Sigmoid colon (tissue), 4 donors: Measurements from ENCODE around the gene TUT4.

Experiments
- CTCF ChIP-seq, 4 experiments: fragments of 450-650 bp in 3 of 4; fragments of 200-600 bp in 1 of 4; IDR thresholded peaks; one replicate each; pipeline ENCODE4 v1.5.1; 2016 to 2019; ENCODE audit warnings: antibody characterized with exemption in 4 of 4, mild to moderate bottlenecking in 3 of 4, moderate library complexity in 2 of 4
- EP300 ChIP-seq, 4 donors: sonication (generic); formaldehyde crosslinking; IDR thresholded peaks; one replicate each; pipeline ENCODE4 v1.6.1; 2017; ENCODE audit warnings: antibody characterized with exemption in 4 of 4
- POLR2A ChIP-seq, 2 donors: fragments of 450-650 bp; IDR thresholded peaks; one replicate each; pipeline ENCODE4 v1.6.1; 2016; ENCODE audit warnings: antibody characterized with exemption in 2 of 2, mild to moderate bottlenecking in 2 of 2, moderate library complexity in 2 of 2

- no peak for TF ChIP-seq POLR2A (IDR thresholded peaks at IDR 0.05)
- TF ChIP-seq CTCF (IDR thresholded peaks at IDR 0.05), result no peak
- no peak for TF ChIP-seq EP300 (IDR thresholded peaks at IDR 0.05)
Measured at GRCh38 chr1:52506349-52506748, 46.5 kb downstream of the TUT4 start.
